H9 (cell line): ENCODE results near the gene RARS2. TPM values are rescaled to one million over a fixed set of nuclear protein-coding genes. Genes with fewer than 3 reads are reported as not detected.

Source experiments
- DNase-seq: peaks from one replicate; pipeline ENCODE4 v3.0.0-alpha.2; 2017
- H2AFZ ChIP-seq: one replicate; pipeline ENCODE4 v1.6.1; 2013; ENCODE audit warnings: mild to moderate bottlenecking, low read length, control low read depth, moderate library complexity
- H2AK5ac ChIP-seq: 2 replicates; pipeline ENCODE4 v1.6.1; 2013; ENCODE audit warnings: low read length, control low read depth, mixed read lengths; ENCODE audit not compliant: insufficient read length
- H2BK120ac ChIP-seq: one replicate; pipeline ENCODE4 v1.6.1; 2013; ENCODE audit warnings: low read depth, mild to moderate bottlenecking, low read length, control low read depth, inconsistent platforms; ENCODE audit not compliant: poor library complexity, severe bottlenecking
- H2BK12ac ChIP-seq: 2 replicates; pipeline ENCODE4 v1.6.1; 2013; ENCODE audit warnings: low read length, control low read depth, mixed read lengths, low read depth; ENCODE audit not compliant: insufficient read length
- H2BK15ac ChIP-seq: 2 replicates; pipeline ENCODE4 v1.6.1; 2013; ENCODE audit warnings: low read depth, low read length, control low read depth
- H2BK20ac ChIP-seq: one replicate; pipeline ENCODE4 v1.6.1; 2013; ENCODE audit warnings: low read depth, mild to moderate bottlenecking, low read length, control low read depth, inconsistent platforms; ENCODE audit not compliant: poor library complexity, severe bottlenecking
- H2BK5ac ChIP-seq: 2 replicates; pipeline ENCODE4 v1.6.1; 2013; ENCODE audit warnings: low read length, control low read depth, mixed read lengths; ENCODE audit not compliant: insufficient read length
- H3K14ac ChIP-seq: 2 replicates; pipeline ENCODE4 v1.6.1; 2013; ENCODE audit warnings: low read length, control low read depth; ENCODE audit not compliant: insufficient read depth
- H3K18ac ChIP-seq: 2 replicates; pipeline ENCODE4 v1.6.1; 2013; ENCODE audit warnings: low read depth, mild to moderate bottlenecking, mixed read lengths, low read length, control low read depth; ENCODE audit not compliant: insufficient read length
- H3K23ac ChIP-seq: 2 replicates; pipeline ENCODE4 v1.6.1; 2013; ENCODE audit warnings: low read length, control low read depth, mixed read lengths, low read depth; ENCODE audit not compliant: insufficient read length
- H3K23me2 ChIP-seq: 2 replicates; pipeline ENCODE4 v1.6.1; 2013; ENCODE audit warnings: low read depth, mild to moderate bottlenecking, mixed read lengths, low read length, control low read depth; ENCODE audit not compliant: insufficient read length, poor library complexity, severe bottlenecking
- H3K27ac ChIP-seq: 2 replicates; pipeline ENCODE4 v1.5.1; 2013; ENCODE audit warnings: low read length, control low read depth, mixed read lengths, low read depth; ENCODE audit not compliant: insufficient read length
- H3K27me3 ChIP-seq: 2 replicates; pipeline ENCODE4 v1.6.1; 2013; ENCODE audit warnings: low read length, control low read depth, inconsistent platforms; ENCODE audit not compliant: insufficient read depth
- H3K4ac ChIP-seq: 2 replicates; pipeline ENCODE4 v1.6.1; 2013; ENCODE audit warnings: low read depth, mild to moderate bottlenecking, control low read depth, inconsistent platforms, low read length, moderate library complexity
- H3K4me1 ChIP-seq: 2 replicates; pipeline ENCODE4 v1.6.1; 2013; ENCODE audit warnings: low read length, control low read depth, inconsistent platforms; ENCODE audit not compliant: insufficient read depth
- H3K4me2 ChIP-seq: 2 replicates; pipeline ENCODE4 v1.6.1; 2013; ENCODE audit warnings: low read length, control low read depth, mixed read lengths; ENCODE audit not compliant: insufficient read length, insufficient read depth
- H3K56ac ChIP-seq: 2 replicates; pipeline ENCODE4 v1.6.1; 2013; ENCODE audit warnings: low read depth, mild to moderate bottlenecking, mixed read lengths, low read length, control low read depth; ENCODE audit not compliant: insufficient read length
- H3K79me1 ChIP-seq: 2 replicates; pipeline ENCODE4 v1.6.1; 2013; ENCODE audit warnings: low read depth, mild to moderate bottlenecking, moderate library complexity, low read length, control low read depth, inconsistent platforms; ENCODE audit not compliant: insufficient read depth, poor library complexity, severe bottlenecking
- H3K79me2 ChIP-seq: 2 replicates; pipeline ENCODE4 v1.6.1; 2013; ENCODE audit warnings: low read length, control low read depth, inconsistent platforms; ENCODE audit not compliant: insufficient read depth
- H3K9ac ChIP-seq: 2 replicates; pipeline ENCODE4 v1.6.1; 2013; ENCODE audit warnings: low read length, control low read depth, mixed read lengths; ENCODE audit not compliant: insufficient read length; ENCODE audit errors: extremely low read depth
- H3K9me3 ChIP-seq: one replicate; pipeline ENCODE4 v1.6.1; 2013; ENCODE audit warnings: low read depth, low read length, inconsistent platforms; ENCODE audit not compliant: control insufficient read depth
- H3T11ph ChIP-seq: one replicate; pipeline ENCODE4 v1.6.1; 2013; ENCODE audit warnings: mild to moderate bottlenecking, low read length, control low read depth, inconsistent platforms
- H4K20me1 ChIP-seq: one replicate; pipeline ENCODE4 v1.6.1; 2013; ENCODE audit not compliant: control insufficient read depth, insufficient read length, insufficient read depth
- H4K5ac ChIP-seq: 2 replicates; pipeline ENCODE4 v1.6.1; 2013; ENCODE audit warnings: low read depth, mild to moderate bottlenecking, mixed read lengths, low read length, control low read depth; ENCODE audit not compliant: insufficient read length
- H4K8ac ChIP-seq: replicated peaks from 2 replicates; pipeline ENCODE4 v1.6.1; 2013; ENCODE audit warnings: low read length, control low read depth, mixed read lengths, low read depth; ENCODE audit not compliant: insufficient read length
- H4K91ac ChIP-seq: 2 replicates; pipeline ENCODE4 v1.6.1; 2013; ENCODE audit warnings: low read depth, mild to moderate bottlenecking, moderate library complexity, mixed read lengths, low read length, control low read depth; ENCODE audit not compliant: insufficient read length
- H3K27ac Mint-ChIP-seq, 3 experiments: 2 replicates in 2 of 3; 3 replicates in 1 of 3; pipeline ENCODE4 v1.8.0; 2020 to 2021; ENCODE audit warnings: mixed read lengths in 3 of 3, mild to moderate bottlenecking in 1 of 3, moderate library complexity in 1 of 3
- H3K27me3 Mint-ChIP-seq: 2 replicates; pipeline ENCODE4 v1.8.0; 2021; ENCODE audit warnings: low read depth, mild to moderate bottlenecking, moderate library complexity, mixed read lengths
- H3K36me3 Mint-ChIP-seq, 3 experiments: 2 replicates in 2 of 3; 3 replicates in 1 of 3; pipeline ENCODE4 v1.8.0; 2020 to 2021; ENCODE audit warnings: low read depth in 3 of 3, mixed read lengths in 3 of 3; ENCODE audit not compliant: insufficient read depth in 1 of 3
- H3K4me1 Mint-ChIP-seq, 2 experiments: 2 replicates each; pipeline ENCODE4 v1.8.0; 2020; ENCODE audit warnings: mixed read lengths in 2 of 2
- H3K4me3 Mint-ChIP-seq, 2 experiments: 2 replicates in 1 of 2; 3 replicates in 1 of 2; pipeline ENCODE4 v1.8.0; 2020 to 2021; ENCODE audit warnings: mild to moderate bottlenecking in 2 of 2, mixed read lengths in 2 of 2, moderate library complexity in 1 of 2
- H3K9me3 Mint-ChIP-seq, 2 experiments: 2 replicates in 1 of 2; 3 replicates in 1 of 2; pipeline ENCODE4 v1.8.0; 2020; ENCODE audit warnings: mild to moderate bottlenecking in 2 of 2, mixed read lengths in 2 of 2, moderate library complexity in 1 of 2
- CTCF ChIP-seq: fragments of 200-600 bp; sonication (generic); conservative IDR thresholded peaks from 3 replicates; pipeline ENCODE4 v1.8.0; 2021; ENCODE audit warnings: antibody characterized with exemption, mild to moderate bottlenecking
- WGBS: extraction: QIAGEN DNeasy Blood & Tissue Kit; methylation state at CpG from one replicate; pipeline ENCODE4 v1.1.7; 2013; ENCODE audit warnings: missing lambda C conversion rate, low lambda C conversion rate, mixed read lengths; ENCODE audit not compliant: insufficient read length; ENCODE audit errors: extremely low coverage; 5-methylcytosine and 5-hydroxymethylcytosine counted together
- total RNA-seq: library from RNA; stranded (reverse); gene quantifications from 2 replicates; pipeline ENCODE4 v1.2.1, GENCODE V29; 2021

RARS2 gene
- total RNA-seq, 1 experiment from 2014 or later, result 45.1 TPM

GRCh38 chr6:87482366-87482765, 107.4 kb downstream of the RARS2 start:
- Histone ChIP-seq H3T11ph (no peak overlapping the region), H3K23ac (no peak overlapping the region), H3K56ac (no peak overlapping the region), H2AFZ (no peak overlapping the region), H2BK12ac (no peak overlapping the region), H3K4me2 (no peak overlapping the region), H3K23me2 (no peaks in the 10 kb centered on the region), H2BK15ac (no peak overlapping the region), H4K8ac (no peak overlapping the region), H2BK120ac (no peak overlapping the region), H3K9me3 (no peaks in the 10 kb centered on the region), H3K4ac (no peak overlapping the region), H3K14ac (no peak overlapping the region), H2BK5ac (no peak overlapping the region), H3K4me1 (no peaks in the 10 kb centered on the region; the same call in 1 of the 2 replicates), H2AK5ac (no peak overlapping the region), H4K5ac (no peak overlapping the region), H3K9ac (no peak overlapping the region), H4K91ac (no peak overlapping the region), H2BK20ac (no peak overlapping the region), H3K79me1 (no peaks in the 10 kb centered on the region), H3K27ac (no peak overlapping the region), H3K27me3 (no peaks in the 10 kb centered on the region), H3K79me2 (no peaks in the 10 kb centered on the region), H3K18ac (no peak overlapping the region), H4K20me1 (no peaks in the 10 kb centered on the region)
- Mint-ChIP-seq H3K9me3 (peaks cover 9 to 10% of the 10 kb centered on the region in 2 experiments; a peak in 4 of 5 replicates), H3K36me3 (peaks cover 9 to 11% (median 9%) of the 10 kb centered on the region in 3 experiments), H3K27ac (no peak overlapping the region; a peak in 1 of 7 replicates), H3K27me3 (no peaks in the 10 kb centered on the region), H3K4me3 (no peak overlapping the region), H3K4me1 (peaks cover 9 to 15% of the 10 kb centered on the region in 2 experiments)
- WGBS, result no CpG with 5 or more reads among the region's 4 CpGs
- no peak for TF ChIP-seq CTCF
- no peak for DNase-seq
